ENCODE results near the gene LARGE1. TPM values are rescaled to one million over a fixed set of nuclear protein-coding genes. Genes with fewer than 3 reads are reported as not detected.

The LARGE1 gene
- total and polyA plus RNA-seq, 8 donors: 4.1 to 29.3 (median 13.7) TPM

GRCh38 chr22:33917744-33918406, 2.4 kb downstream of the LARGE1 start:
- Histone ChIP-seq H3K36me3 (no peaks in the 10 kb centered on the region), H3K4me3 (peak overlapping the region in 1 of 4 donors; percentile 88), H3K27ac (no peak overlapping the region), H3K4me1 (peaks cover 0 to 5% (median 2%) of the 10 kb centered on the region in 3 donors), H3K9me3 (no peaks in the 10 kb centered on the region), H3K27me3 (no peaks in the 10 kb centered on the region)
- ATAC-seq (no peak), FAIRE-seq (no peak), DNase-seq (no peak)
- TF ChIP-seq, protein P1, sequence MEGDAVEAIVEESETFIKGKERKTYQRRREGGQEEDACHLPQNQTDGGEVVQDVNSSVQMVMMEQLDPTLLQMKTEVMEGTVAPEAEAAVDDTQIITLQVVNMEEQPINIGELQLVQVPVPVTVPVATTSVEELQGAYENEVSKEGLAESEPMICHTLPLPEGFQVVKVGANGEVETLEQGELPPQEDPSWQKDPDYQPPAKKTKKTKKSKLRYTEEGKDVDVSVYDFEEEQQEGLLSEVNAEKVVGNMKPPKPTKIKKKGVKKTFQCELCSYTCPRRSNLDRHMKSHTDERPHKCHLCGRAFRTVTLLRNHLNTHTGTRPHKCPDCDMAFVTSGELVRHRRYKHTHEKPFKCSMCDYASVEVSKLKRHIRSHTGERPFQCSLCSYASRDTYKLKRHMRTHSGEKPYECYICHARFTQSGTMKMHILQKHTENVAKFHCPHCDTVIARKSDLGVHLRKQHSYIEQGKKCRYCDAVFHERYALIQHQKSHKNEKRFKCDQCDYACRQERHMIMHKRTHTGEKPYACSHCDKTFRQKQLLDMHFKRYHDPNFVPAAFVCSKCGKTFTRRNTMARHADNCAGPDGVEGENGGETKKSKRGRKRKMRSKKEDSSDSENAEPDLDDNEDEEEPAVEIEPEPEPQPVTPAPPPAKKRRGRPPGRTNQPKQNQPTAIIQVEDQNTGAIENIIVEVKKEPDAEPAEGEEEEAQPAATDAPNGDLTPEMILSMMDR (IDR thresholded peaks at IDR 0.05): no peak
- whole genome bisulfite sequencing, 2 donors: 62 to 76% methylated on average over 10 of the region's 10 CpGs
- intact Hi-C loops (cut with DNase I): no loop called here

DNA sequence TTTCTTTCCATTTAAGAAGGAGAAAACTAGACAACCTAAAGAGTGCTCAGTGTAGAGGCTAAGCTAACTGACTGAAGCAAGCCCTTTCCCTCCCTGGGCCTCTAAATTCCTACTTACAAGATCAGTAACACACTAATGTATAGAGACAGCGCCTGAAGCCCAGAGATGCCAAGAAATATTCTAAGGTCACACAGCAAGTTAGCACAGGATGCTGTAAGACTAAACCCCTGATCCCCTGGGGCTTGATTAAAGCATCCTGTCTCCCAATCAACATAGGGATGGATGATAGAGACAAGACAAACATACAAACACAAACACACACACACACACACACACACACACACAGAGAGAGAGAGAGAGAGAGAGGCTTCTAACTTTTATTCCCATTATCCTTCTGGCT, 5.6 kb downstream of the LARGE1 start:
- Histone ChIP-seq H3K4me1 (peaks cover 0 to 5% (median 0%) of the 10 kb centered on the region in 3 donors), H3K27ac (no peak overlapping the region), H3K36me3 (no peaks in the 10 kb centered on the region), H3K9me3 (no peaks in the 10 kb centered on the region), H3K27me3 (no peaks in the 10 kb centered on the region), H3K4me3 (no peak overlapping the region)
- 89 to 100% methylated on average over 1 of the region's 1 CpG for WGBS, 2 donors
- intact Hi-C loops (cut with DNase I): no loop called here
- FAIRE-seq (no peak), ATAC-seq (no peak), DNase-seq (no peak)
- TF ChIP-seq, protein P1 (IDR thresholded peaks at IDR 0.05): no peak

DNA sequence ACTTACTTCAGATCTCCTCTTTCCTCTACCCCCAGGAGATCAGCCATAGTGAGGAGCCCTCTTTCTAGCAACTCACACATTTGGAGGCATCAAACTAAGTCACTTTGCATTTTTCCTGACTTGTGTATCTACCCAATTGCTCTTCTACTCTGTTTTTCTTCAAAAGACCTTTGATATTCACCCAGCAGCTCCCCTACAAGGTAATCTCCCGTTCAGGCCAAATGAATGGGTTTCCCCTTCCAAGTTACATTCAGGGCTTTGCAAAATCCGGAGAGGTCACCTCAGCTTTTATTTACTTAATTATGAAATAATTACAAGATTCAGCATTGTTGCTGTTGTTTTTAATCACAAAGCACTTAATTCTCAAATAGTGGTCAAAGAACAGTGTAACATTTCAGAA, 6.1 kb downstream of the LARGE1 start:
- Histone ChIP-seq H3K27ac (no peak overlapping the region), H3K36me3 (no peaks in the 10 kb centered on the region), H3K9me3 (no peaks in the 10 kb centered on the region), H3K27me3 (no peaks in the 10 kb centered on the region), H3K4me1 (peaks cover 0 to 5% (median 0%) of the 10 kb centered on the region in 3 donors), H3K4me3 (no peak overlapping the region)
- no peak for DNase-seq
- intact Hi-C loops (cut with DNase I): no loop called here
- ATAC-seq: no peak
- FAIRE-seq: no peak
- TF ChIP-seq, protein P1 (IDR thresholded peaks at IDR 0.05): no peak
- 76 to 85% methylated on average over 2 of the region's 2 CpGs for WGBS, 2 donors

DNA sequence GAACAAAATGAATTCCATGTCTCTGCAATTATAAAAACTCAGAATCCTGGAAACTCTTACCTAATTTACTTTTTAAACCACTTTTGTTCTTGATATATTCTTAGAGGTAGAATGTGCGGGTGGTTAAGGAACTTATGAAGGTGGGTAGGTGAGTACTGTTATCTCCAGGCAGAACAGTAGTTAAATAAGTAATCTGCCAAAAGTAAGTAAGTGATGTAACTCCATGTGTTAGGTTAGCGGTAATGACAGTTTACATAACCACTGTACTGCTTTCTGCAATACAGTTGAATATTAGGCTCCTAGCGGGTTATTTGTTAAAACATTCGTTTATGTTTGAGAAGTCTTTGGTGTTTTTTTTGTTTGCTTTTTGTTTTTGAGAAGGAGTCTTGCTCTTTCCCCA, 7.1 kb downstream of the LARGE1 start:
- intact Hi-C loops (cut with DNase I): no loop called here
- Histone ChIP-seq H3K27me3 (no peaks in the 10 kb centered on the region), H3K27ac (no peak overlapping the region), H3K36me3 (no peaks in the 10 kb centered on the region), H3K4me1 (peaks cover 0 to 5% (median 0%) of the 10 kb centered on the region in 3 donors), H3K9me3 (no peaks in the 10 kb centered on the region), H3K4me3 (no peak overlapping the region)
- DNase-seq (no peak), ATAC-seq (no peak), FAIRE-seq (no peak)
- TF ChIP-seq, protein P1 (IDR thresholded peaks at IDR 0.05): no peak
- WGBS, 2 donors: 79 to 81% methylated on average over 4 of the region's 4 CpGs

DNA sequence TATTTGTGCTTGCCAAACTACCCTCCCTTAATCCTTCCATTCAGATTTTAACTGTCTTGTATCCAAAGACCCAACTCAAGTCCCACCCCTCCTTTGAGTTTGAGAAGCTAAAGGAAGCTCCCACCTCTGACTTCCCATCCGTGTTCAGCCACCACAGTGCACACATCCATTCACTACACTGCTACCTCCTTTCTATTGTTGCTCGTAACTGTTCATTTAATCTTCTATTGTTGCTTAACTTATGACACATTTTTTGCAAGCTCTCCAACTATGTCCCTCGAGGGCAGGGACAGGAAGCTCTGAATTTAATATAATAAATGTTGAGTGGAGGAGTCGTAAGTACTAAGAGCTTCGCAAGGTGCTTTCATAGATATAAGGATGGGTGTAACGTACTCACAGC, 10.4 kb downstream of the LARGE1 start:
- Histone ChIP-seq H3K9me3 (no peaks in the 10 kb centered on the region), H3K4me1 (no peaks in the 10 kb centered on the region), H3K4me3 (no peak overlapping the region), H3K36me3 (no peaks in the 10 kb centered on the region), H3K27me3 (no peaks in the 10 kb centered on the region), H3K27ac (no peak overlapping the region)
- WGBS, 2 donors: 83 to 85% methylated on average over 6 of the region's 6 CpGs
- ATAC-seq (no peak), DNase-seq (no peak), FAIRE-seq (no peak)
- TF ChIP-seq, protein P1 (IDR thresholded peaks at IDR 0.05): no peak
- intact Hi-C loops (cut with DNase I): no loop called here
